SW480 (cell line): Measurements from ENCODE around the gene ACTBL2.

Experiments used
- DNase-seq: peaks from one replicate; pipeline ENCODE4 v3.0.0-alpha.2; 2016; ENCODE audit warnings: low spot score

ACTBL2 gene

DNA sequence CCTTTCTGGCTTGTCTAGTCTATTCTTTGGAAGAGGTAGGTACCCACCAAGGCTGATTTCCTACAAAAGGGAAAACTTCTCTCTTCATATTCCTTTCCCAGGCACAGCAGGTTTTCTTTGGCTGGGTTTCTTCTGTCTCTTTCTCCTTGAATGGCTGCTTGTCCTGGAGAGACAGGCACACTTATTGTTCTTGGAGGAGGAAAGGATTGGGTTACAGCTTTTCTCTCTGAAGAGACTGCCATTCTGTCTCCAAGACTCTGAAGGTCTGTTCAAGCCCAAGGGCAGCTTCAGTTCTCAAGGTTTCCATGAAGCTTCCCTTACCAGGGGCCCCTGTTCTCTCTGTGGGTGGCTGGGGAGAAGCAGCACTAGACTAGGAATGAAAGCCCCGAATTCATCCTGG, 33.9 kb downstream of the ACTBL2 start:
- no peak for DNase-seq

DNA sequence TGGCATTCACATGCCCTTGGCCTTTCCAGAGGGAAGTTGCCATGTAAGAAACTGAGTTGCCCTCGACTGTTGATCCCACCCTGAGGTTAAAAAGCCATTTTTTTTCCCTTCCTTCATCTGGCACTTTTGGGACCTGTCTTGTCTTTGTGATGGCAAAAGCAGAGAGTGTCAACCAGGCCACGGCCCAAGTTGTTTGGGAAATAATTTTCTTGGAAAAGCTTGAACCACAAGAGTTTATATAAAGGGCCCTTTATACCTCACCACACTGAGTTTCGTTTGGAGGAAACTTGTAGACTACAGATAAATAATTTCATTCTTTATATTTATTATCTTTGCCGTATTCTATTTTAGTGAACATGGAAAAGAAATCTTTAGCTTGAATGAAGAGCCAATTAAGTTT, 34.3 kb downstream of the ACTBL2 start:
- no peak for DNase-seq

DNA sequence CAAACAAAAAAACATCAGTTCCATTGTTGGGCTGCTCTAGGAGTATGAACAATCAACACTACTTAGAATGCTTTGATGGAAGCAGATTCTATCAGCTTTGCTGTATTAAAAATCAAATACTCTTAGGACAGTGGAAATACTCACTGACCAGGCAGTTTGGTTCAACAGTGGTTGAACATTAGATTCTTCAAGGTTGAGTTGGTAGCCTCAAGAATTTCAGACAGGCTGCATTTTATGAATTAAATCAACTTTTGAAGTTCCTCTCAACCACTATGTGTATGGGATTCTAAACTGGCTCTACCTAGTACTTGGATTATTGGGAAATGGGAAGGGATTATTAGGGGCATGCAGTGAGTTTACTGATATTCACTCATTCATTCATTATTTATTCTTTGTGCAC, 35.0 kb downstream of the ACTBL2 start:
- no peak for DNase-seq

DNA sequence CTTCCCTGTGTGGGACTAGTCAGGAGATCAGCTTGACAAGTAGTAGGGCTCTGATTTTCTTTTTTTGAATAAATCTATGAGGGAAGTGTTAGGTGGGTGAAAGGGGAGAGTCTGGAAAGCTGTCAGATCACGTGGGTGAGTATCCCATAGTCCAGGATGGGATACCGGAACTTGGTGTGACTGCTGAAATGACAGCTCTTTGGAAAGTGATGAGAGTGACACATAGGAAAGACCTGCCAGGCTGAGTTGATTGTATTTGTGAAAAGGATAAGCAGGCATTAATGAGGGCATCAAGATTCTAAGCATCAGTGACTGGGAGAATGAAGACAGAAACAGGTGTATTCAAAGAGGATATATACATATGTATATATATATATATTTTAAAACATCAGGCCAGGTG, 35.6 kb downstream of the ACTBL2 start:
- DNase-seq = no peak

DNA sequence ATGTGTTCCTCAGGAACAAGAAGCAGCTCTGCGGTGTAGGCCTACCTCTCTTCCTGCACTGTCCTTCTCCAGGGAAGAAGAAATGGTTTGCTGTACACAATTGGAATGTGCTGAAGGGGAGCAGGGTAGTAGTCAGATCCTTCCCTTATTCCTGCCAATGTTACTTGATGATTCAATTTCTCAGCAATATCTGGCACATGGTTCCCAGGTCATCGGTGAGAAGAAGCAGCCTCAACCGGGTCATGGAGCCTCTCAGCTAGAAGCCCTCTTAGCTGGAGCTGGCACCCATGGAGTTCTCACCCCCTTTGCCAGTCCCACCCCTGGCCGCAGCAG, 36.9 kb downstream of the ACTBL2 start:
- no peak for DNase-seq

DNA sequence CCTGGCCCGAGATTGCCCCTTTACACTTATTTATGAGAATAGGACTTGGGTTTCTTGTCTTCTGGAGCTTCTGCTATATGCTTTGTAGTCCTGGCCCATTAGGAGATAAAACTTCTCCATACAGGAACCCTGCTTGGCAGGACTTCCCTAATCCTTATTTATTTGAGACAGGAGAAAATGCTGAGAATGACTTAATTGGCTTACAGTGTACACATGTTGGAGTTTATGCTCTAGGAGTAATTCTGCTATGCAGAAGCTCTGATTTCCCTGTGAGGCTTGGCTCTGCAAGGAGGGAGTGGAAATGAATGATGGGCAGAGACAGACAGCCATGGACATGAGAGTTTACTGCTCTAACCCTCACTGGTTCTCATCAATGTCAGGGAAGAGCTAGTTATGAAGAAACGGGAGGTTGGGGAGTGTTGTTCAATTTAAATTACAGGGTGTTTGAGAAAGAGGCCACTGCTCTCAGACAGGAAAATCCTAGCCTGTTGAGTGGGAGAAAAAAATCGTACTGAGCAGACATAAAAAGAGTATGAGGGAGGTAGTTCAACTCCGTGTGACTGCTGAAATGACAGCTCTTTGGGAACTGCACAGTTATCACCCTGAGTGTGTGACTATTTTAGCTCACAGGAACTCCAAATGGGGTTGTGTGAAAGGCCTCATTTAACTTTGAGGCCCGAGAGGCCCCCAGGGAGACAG, 37.5 kb downstream of the ACTBL2 start:
- no peak for DNase-seq

DNA sequence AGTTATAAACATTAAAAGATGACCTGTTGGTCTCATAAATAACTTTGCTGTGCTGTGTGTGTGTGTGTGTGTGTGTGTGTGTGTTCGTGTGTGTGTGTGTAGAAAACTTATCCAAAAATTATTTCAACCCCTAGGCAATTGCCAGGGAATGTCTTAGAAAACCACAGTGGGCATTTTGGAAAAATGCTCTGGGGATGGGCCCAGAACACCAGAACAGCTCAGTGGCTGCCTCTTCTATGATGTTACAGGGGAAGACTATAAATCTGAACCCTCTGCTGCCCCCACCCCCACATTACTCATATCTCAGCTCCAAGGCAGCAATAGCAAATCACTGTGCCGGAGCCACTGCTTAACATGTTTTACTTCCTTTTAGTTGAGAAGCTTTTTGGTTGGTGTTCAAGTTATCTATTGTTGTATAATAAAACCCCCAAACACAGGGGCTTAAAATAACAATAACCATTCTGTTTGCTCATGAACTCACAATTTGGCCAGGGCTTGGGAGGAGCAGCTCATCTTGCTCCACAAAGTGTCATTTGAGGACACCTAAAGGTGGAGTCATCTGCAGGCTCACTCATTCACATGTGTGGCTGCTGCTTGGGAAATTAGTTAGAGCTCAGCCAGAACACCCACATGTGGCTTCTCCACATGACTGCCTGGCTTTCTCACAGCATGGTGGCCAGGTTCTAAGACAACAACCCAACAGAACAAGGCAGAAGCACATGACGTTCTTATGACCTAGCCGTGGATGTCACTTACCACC, 40.4 kb downstream of the ACTBL2 start:
- DNase-seq = peak; percentile 59

DNA sequence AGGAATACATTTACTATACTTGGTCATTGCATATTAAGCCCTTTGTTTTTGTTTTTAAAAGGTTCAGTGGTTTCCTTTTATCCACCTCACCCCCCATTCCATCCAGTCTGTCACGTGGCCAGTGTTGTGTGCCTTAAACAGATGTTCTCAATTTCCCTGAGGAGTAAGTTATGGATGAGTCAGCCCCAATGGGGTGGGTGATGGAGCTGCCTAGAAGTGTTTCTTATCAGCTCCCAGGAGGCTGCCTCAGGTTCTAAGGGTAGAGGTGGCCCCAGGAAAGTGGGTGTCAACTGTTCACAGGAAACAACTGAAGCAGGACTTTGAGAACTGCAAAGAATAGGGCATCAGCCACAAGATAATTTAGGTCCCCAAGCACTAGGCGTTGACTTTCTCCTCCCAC, 41.1 kb downstream of the ACTBL2 start:
- DNase-seq = peak; percentile 91

DNA sequence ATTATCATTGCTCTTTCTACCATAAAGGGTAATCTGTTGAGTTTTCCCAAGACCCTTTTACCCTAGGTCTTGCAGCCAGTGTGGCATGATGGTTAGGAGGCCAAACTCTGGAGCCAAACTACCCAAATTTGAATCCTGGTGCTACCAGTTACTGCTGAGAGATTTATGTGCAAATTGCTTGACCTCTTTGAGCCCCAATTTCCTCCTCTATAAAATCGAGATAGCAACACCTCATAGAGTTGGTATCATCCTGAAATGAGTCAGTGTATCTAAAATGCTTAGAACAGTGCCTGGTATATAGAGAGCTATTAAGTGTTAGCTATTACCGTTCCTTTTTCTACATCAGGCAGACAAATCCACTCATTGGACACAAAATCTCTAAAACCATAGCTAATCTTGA, 43.0 kb downstream of the ACTBL2 start:
- no peak for DNase-seq

DNA sequence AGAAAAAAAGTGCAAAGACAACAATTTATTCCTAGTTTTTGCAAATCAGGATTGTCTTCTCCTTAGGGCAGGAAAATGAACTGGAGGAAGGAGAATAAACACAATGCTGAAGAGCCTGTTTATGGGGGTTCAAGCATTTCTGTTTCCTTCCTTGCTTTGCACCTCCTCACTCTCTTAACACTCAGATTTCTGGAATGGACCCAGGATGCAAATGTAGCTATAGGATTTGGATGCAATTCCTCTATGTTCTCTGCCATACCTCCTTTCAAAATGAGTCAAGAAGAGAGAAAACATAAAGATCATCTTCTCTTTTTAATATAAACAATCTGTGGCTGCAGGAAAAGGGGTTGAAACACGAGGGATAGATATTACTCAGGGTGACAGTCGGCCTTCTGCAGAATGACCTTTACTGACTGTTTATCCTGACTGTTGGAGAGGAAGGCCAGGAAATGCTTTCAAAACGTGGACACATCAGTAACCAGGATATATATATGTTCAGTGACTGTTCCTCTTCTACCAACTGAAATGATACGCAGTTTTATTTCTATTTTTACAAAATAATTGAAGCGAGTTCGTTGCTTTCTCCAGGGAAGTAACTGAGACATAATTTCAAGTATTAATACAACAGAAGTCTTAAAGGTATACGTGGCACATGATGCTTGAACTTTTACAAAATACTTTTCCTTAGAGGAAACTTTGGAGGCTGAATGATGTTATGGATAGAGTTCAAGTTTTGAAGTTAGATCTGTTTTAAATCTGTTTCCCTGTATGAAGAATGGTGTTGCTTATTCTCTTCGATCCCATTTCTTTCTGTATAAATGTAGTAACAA, 44.4 kb downstream of the ACTBL2 start:
- no peak for DNase-seq

DNA sequence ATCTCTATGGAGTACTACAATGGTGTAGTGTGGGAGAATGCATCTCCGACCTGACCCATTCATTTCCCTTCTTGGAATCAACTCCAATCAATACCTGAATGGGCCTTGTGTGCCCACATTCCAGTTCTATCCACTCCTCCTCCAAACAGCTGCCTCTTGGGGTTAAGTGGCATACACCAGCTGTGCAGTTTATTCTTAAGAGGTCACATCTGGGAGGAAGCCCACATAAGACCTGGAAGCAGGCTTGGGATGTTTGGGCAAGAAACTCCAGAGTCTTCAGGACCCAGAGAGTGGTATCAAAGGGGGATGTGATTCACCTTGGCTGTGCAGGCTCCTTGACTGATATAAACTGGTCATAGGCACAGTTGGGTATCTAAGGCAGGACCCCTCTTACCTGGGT, 46.0 kb downstream of the ACTBL2 start:
- DNase-seq = no peak

DNA sequence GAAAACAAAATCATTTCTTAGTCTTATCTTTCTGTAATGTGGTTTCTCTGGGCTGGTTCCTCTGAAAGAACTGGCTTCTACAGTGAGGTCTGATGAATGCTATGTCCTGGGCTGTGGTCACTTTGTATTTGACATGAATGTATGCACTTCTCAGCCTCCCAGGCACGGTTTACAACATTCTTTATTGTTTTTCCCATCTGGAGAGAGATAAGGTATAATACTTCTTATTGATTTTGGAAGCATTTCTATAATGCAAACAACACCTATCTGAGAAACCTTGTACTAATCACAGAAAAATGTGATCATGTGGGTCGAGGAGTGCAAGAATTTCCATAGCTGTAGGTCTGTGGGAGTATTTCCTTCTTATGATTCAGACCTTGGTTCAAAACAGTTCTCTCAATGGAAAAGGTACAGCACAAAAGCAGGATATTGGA, 46.9 kb downstream of the ACTBL2 start:
- peak; percentile 19 for DNase-seq

DNA sequence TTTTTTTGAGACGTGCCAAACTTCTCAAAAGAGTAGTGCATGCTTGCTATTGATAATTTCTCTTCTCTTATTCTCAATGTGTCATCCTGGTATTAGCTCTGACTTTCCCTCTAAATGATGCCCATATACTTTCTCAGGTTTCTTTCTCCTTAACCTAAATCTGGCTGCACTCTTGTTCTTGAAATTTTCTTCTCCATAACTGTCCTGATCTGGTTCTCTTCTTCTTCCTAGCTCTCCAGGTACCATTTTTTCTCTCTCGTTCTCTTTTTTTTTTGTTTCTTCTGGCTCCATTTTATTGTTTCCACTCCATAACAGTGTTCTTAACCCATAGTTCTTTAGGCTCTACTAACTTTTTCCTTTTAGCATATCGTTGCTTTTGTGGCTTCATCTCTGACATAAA, 47.9 kb downstream of the ACTBL2 start:
- no peak for DNase-seq

DNA sequence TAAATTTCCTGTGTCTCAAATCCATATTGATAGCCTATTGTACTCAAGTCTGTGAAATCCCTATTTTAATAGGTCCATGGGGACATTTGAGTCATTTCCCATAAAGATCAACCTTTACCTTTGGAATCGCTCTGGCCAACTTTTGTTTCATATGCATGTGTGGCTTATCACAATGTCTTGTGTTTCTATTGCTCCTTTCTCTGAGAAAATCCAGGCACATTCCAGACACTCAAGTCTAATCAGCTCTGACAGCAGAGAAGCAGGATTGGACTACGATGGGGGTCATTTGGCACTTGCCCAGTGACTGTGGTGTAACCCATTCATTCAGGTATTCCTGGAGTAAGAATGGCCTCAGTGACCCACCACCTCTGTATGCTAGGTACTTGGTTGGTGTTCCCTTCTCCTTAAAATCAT, 48.4 kb downstream of the ACTBL2 start:
- DNase-seq = no peak

DNA sequence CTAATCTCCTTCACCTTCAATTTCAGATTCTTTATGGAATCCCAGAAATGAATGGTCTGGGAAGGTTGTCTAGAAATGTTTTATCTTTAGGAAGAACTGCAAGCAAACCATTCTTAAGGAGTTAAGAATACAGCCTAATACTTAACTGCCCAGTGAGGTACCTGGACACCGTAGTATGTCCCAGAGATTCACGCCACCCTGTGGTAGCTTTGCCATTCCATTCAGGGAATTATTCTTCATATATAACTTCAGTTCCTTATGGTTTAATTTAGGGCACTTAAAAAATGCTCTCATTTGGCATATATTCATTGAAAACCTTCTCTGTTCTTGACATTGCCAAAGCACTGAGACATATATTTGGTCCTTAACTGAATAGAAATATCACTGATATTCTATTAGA, 49.7 kb downstream of the ACTBL2 start:
- DNase-seq = peak; percentile 5

DNA sequence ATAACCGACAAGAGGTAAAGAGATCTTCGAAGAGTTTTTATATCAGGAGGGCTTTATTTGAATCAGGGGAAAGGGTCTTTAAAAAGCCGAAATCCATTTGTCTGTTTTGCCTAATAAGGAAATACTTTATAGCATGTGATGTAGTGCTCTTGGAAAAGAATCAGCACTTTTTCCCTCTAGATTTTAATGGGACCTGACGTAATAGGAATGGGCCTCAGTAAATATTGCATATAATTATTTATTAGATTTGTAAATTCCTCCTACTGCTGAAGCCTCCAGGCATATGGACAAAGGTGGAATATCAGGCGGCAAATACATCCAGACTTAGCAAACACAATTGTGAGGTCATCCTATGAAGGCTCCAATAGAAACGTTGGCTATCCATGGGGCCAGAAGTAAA, 50.9 kb downstream of the ACTBL2 start:
- no peak for DNase-seq
